Mesenchymal stem cell (in vitro differentiated cells and primary cell): ENCODE measurements around the gene MYOD1.
A peak's percentile ranks its signal among the peaks of the same experiment; 100 is the strongest.

Experiments
- DNase-seq: peaks from one replicate; pipeline ENCODE4 v3.0.0-alpha.2; 2013
- H2AFZ ChIP-seq: one replicate; pipeline ENCODE4 v1.6.1; 2013; ENCODE audit warnings: low read depth, mild to moderate bottlenecking, control low read depth, inconsistent platforms, low read length, moderate library complexity
- H2AK5ac ChIP-seq: 2 replicates; pipeline ENCODE4 v1.6.1; 2013; ENCODE audit warnings: low read length, moderate library complexity, mild to moderate bottlenecking, inconsistent platforms; ENCODE audit not compliant: severe bottlenecking
- H2BK120ac ChIP-seq: one replicate; pipeline ENCODE4 v1.6.1; 2013; ENCODE audit warnings: low read depth, mild to moderate bottlenecking, inconsistent platforms, low read length, moderate library complexity
- H2BK12ac ChIP-seq, 2 experiments: one replicate each; pipeline ENCODE4 v1.6.1; 2013; ENCODE audit warnings: inconsistent platforms in 2 of 2, low read length in 2 of 2, mild to moderate bottlenecking in 2 of 2, moderate library complexity in 2 of 2, control low read depth in 1 of 2
- H2BK15ac ChIP-seq: one replicate; pipeline ENCODE4 v1.6.1; 2013; ENCODE audit warnings: mild to moderate bottlenecking, low read depth, inconsistent platforms; ENCODE audit not compliant: poor library complexity, severe bottlenecking
- H2BK5ac ChIP-seq: 2 replicates; pipeline ENCODE4 v1.6.1; 2013; ENCODE audit warnings: low read depth, mild to moderate bottlenecking, low read length, control low read depth, inconsistent platforms; ENCODE audit not compliant: poor library complexity, severe bottlenecking
- H3K14ac ChIP-seq, 2 experiments: one replicate each; pipeline ENCODE4 v1.6.1; 2013; ENCODE audit warnings: inconsistent platforms in 2 of 2, low read length in 2 of 2, control low read depth in 1 of 2, mild to moderate bottlenecking in 1 of 2, moderate library complexity in 1 of 2
- H3K18ac ChIP-seq, 2 experiments: one replicate each; pipeline ENCODE4 v1.6.1; 2013; ENCODE audit warnings: inconsistent platforms in 2 of 2, low read length in 2 of 2, control low read depth in 1 of 2, low read depth in 1 of 2, mild to moderate bottlenecking in 1 of 2
- H3K23ac ChIP-seq, 2 experiments: one replicate each; pipeline ENCODE4 v1.6.1; 2013; ENCODE audit warnings: inconsistent platforms in 2 of 2, low read length in 2 of 2, mild to moderate bottlenecking in 2 of 2, moderate library complexity in 2 of 2, control low read depth in 1 of 2
- H3K27ac ChIP-seq: 2 replicates; pipeline ENCODE4 v1.5.1; 2013; ENCODE audit warnings: mild to moderate bottlenecking, moderate library complexity, low read length, control low read depth, inconsistent platforms; ENCODE audit not compliant: poor library complexity, severe bottlenecking
- H3K27me3 ChIP-seq, 2 experiments: 2 replicates each; pipeline versions ENCODE4 v1.6.1 to v1.7.0; 2013; ENCODE audit warnings: low read length in 2 of 2, mild to moderate bottlenecking in 2 of 2, moderate library complexity in 2 of 2, control low read depth in 1 of 2, inconsistent platforms in 1 of 2; ENCODE audit not compliant: control insufficient read depth in 1 of 2, insufficient read depth in 1 of 2
- H3K36me3 ChIP-seq, 2 experiments: 2 replicates each; pipeline versions ENCODE4 v1.6.1 to v1.7.0; 2013; ENCODE audit warnings: low read length in 2 of 2, control low read depth in 1 of 2, inconsistent platforms in 1 of 2, low read depth in 1 of 2, mild to moderate bottlenecking in 1 of 2; ENCODE audit not compliant: insufficient read depth in 2 of 2, control insufficient read depth in 1 of 2
- H3K4ac ChIP-seq, 2 experiments: one replicate each; pipeline ENCODE4 v1.6.1; 2013; ENCODE audit warnings: inconsistent platforms in 2 of 2, low read length in 2 of 2, mild to moderate bottlenecking in 2 of 2, moderate library complexity in 2 of 2, control low read depth in 1 of 2, low read depth in 1 of 2
- H3K4me1 ChIP-seq: 2 replicates; pipeline ENCODE4 v1.6.1; 2013; ENCODE audit warnings: low read depth, low read length, control low read depth; ENCODE audit not compliant: control insufficient read depth, insufficient read depth
- H3K4me2 ChIP-seq: 2 replicates; pipeline ENCODE4 v1.6.1; 2013; ENCODE audit warnings: low read length, mild to moderate bottlenecking, inconsistent platforms; ENCODE audit not compliant: poor library complexity, severe bottlenecking
- H3K4me3 ChIP-seq, 2 experiments: 2 replicates each; pipeline versions ENCODE4 v1.5.1 to v1.7.0; 2013; ENCODE audit warnings: low read length in 2 of 2, mild to moderate bottlenecking in 2 of 2, control low read depth in 1 of 2, low read depth in 1 of 2; ENCODE audit not compliant: insufficient read depth in 1 of 2
- H3K79me1 ChIP-seq: replicated peaks from 2 replicates; pipeline ENCODE4 v1.6.1; 2013; ENCODE audit warnings: mild to moderate bottlenecking, control low read depth, low read length, inconsistent platforms; ENCODE audit not compliant: poor library complexity, severe bottlenecking
- H3K9ac ChIP-seq: 2 replicates; pipeline ENCODE4 v1.7.0; 2013; ENCODE audit warnings: mild to moderate bottlenecking, low read length, moderate library complexity
- H3K9me3 ChIP-seq: 2 replicates; pipeline ENCODE4 v1.7.0; 2013; ENCODE audit warnings: mild to moderate bottlenecking, low read length; ENCODE audit not compliant: control insufficient read depth
- H4K8ac ChIP-seq: one replicate; pipeline ENCODE4 v1.6.1; 2013; ENCODE audit warnings: inconsistent platforms, mild to moderate bottlenecking, low read length, moderate library complexity
- H4K91ac ChIP-seq: one replicate; pipeline ENCODE4 v1.6.1; 2013; ENCODE audit warnings: mild to moderate bottlenecking, low read length, inconsistent platforms
- WGBS: methylation state at CpG from one replicate; pipeline ENCODE4 v1.1.7; 2013; ENCODE audit warnings: mixed read lengths; 5-methylcytosine and 5-hydroxymethylcytosine counted together

MYOD1 gene

DNA sequence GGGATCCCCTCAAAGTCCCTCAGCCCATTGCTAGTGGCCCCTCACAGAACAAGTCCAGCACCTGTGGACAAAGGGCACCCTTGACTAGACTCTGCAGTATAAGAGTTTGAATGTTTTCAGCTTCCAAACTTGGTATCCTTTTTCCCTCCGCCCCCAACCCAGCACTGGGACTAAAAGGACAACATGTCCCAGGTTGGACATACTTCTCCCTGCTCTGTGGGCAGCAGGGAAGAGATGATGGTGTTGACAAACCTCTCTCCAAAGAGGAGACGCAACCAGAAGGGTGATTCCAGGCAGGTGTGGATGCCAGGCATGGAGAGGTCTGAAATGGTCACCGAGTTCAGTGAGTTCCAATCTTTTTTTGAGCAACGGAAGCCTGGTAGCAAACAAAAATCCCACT, 4.5 kb upstream of the MYOD1 start:
- no peak overlapping the region for H2BK15ac ChIP-seq
- H3K27ac ChIP-seq, result no peak overlapping the region
- H2AK5ac ChIP-seq, result no peak overlapping the region
- H3K36me3 ChIP-seq, result no peaks in the 10 kb centered on the region
- no peak overlapping the region for H3K4me2 ChIP-seq
- H3K4me1 ChIP-seq, result peaks cover 3% of the 10 kb centered on the region
- H3K4me3 ChIP-seq, result no peak overlapping the region
- no peak overlapping the region for H3K14ac ChIP-seq
- H3K9ac ChIP-seq, result no peak overlapping the region
- H2BK120ac ChIP-seq, result no peak overlapping the region
- no peak overlapping the region for H3K18ac ChIP-seq
- no peak overlapping the region for H2BK5ac ChIP-seq
- no peak overlapping the region for H2BK12ac ChIP-seq
- H3K9me3 ChIP-seq, result no peaks in the 10 kb centered on the region
- no peak overlapping the region for H3K23ac ChIP-seq
- 83% methylated on average over 4 of the region's 4 CpGs for WGBS
- DNase-seq, result no peak
- H3K27me3 ChIP-seq, result peaks cover 84 to 91% of the 10 kb centered on the region in 2 experiments
- no peak overlapping the region for H2AFZ ChIP-seq
- no peak overlapping the region for H3K4ac ChIP-seq
- H4K91ac ChIP-seq, result no peak overlapping the region
- H3K79me1 ChIP-seq, result no peaks in the 10 kb centered on the region
- no peak overlapping the region for H4K8ac ChIP-seq

DNA sequence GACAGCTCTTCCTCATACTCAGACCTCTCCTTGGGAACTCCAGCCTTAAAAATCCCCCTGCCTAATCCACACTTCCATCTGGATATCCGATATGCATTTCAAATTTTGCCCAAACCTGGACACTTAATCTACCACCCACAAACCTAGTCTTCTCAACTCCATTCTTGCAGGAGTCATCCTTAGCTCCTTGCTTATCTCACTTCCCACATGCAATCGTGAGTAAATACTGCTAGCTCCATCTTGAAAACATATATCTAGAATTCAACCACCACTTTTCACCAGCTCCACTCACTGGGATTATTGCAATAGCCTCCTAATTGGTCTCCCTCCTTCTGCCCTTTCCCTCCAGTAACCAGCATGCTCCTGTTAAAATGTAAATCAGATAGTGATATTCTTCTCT, 2.6 kb upstream of the MYOD1 start:
- Histone ChIP-seq H3K36me3 (no peaks in the 10 kb centered on the region), H3K79me1 (no peaks in the 10 kb centered on the region), H3K18ac (no peak overlapping the region), H3K23ac (no peak overlapping the region), H2BK5ac (no peak overlapping the region), H3K14ac (peak overlapping the region in 1 of 2 experiments; percentile 26), H3K9ac (no peak overlapping the region), H2BK12ac (no peak overlapping the region), H3K27me3 (peaks cover 85 to 95% of the 10 kb centered on the region in 2 experiments), H4K8ac (no peak overlapping the region), H2BK120ac (no peak overlapping the region), H3K4me1 (peaks cover 15% of the 10 kb centered on the region), H3K4ac (no peak overlapping the region), H2AK5ac (no peak overlapping the region), H2BK15ac (no peak overlapping the region), H3K9me3 (no peaks in the 10 kb centered on the region), H3K4me2 (no peak overlapping the region), H3K4me3 (no peak overlapping the region), H2AFZ (no peak overlapping the region), H4K91ac (no peak overlapping the region), H3K27ac (no peak overlapping the region)
- DNase-seq, result no peak
- WGBS, result 77% methylated on average over 2 of the region's 2 CpGs

DNA sequence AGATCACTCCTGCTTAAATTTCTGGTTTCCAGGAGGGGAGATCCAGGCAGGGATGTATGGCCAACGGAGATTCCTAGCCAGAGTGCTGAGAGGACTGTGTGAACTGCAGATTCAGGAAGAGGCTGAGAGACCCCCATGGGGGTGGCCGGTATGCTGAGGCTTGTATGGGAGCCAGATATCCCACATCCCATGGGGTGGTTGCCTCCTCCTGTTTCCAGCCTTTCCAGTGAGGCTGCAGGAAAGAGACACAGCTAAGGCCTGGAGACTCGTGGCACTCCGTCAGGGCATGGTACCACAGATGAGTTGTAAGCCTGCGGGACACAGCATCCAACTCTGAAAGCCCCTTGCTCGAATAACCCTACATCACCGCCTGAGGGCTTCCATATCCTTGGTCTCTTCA, 1.4 kb upstream of the MYOD1 start:
- Histone ChIP-seq H3K4ac (no peak overlapping the region), H2BK5ac (no peak overlapping the region), H3K4me3 (no peak overlapping the region), H3K4me1 (peaks cover 15% of the 10 kb centered on the region), H3K9me3 (no peaks in the 10 kb centered on the region), H3K27me3 (peaks cover 90 to 95% of the 10 kb centered on the region in 2 experiments), H3K27ac (no peak overlapping the region), H3K9ac (no peak overlapping the region), H2BK12ac (no peak overlapping the region), H3K23ac (no peak overlapping the region), H2BK120ac (no peak overlapping the region), H3K36me3 (no peaks in the 10 kb centered on the region), H2AFZ (no peak overlapping the region), H4K8ac (no peak overlapping the region), H2BK15ac (no peak overlapping the region), H2AK5ac (no peak overlapping the region), H3K18ac (no peak overlapping the region), H4K91ac (no peak overlapping the region), H3K4me2 (no peak overlapping the region), H3K14ac (no peak overlapping the region), H3K79me1 (no peaks in the 10 kb centered on the region)
- WGBS, result 80% methylated on average over 7 of the region's 7 CpGs
- no peak for DNase-seq

DNA sequence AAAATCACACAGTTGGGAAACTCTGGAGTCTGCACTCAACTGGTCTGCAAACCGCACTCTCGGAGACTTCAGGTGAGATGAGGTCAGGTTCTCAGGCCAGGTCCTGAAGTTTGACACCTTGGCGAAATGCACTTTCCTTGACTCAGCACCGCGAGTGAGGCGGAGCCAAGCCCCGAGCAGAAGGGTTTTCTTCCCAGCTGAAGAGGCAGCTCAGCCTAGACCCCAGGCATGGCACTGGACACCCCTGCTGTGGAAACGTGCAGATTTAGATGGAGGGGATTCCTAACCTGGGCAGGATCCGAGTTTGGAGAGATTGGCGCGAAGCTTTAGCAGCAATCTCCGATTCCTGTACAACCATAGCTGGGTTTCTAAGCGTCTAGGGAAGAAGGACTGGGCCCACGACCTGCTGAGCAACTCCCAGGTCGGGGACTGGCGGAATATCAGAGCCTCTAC, 835 bp upstream of the MYOD1 start:
- H3K27me3 ChIP-seq, result peaks cover 95 to 96% of the 10 kb centered on the region in 2 experiments
- no peak overlapping the region for H3K9ac ChIP-seq
- no peak overlapping the region for H3K27ac ChIP-seq
- no peak overlapping the region for H2AFZ ChIP-seq
- H3K4me2 ChIP-seq, result no peak overlapping the region
- H2AK5ac ChIP-seq, result no peak overlapping the region
- no peak overlapping the region for H2BK5ac ChIP-seq
- no peak overlapping the region for H2BK15ac ChIP-seq
- no peak overlapping the region for H4K8ac ChIP-seq
- no peak for DNase-seq
- H3K18ac ChIP-seq, result no peak overlapping the region
- H4K91ac ChIP-seq, result no peak overlapping the region
- H3K14ac ChIP-seq, result no peak overlapping the region
- H3K9me3 ChIP-seq, result no peaks in the 10 kb centered on the region
- no peaks in the 10 kb centered on the region for H3K36me3 ChIP-seq
- H2BK12ac ChIP-seq, result no peak overlapping the region
- no peak overlapping the region for H3K23ac ChIP-seq
- H3K4me1 ChIP-seq, result peaks cover 15% of the 10 kb centered on the region
- H3K4ac ChIP-seq, result no peak overlapping the region
- H3K79me1 ChIP-seq, result no peaks in the 10 kb centered on the region
- H3K4me3 ChIP-seq, result no peak overlapping the region
- H2BK120ac ChIP-seq, result no peak overlapping the region
- 19% methylated on average over 16 of the region's 16 CpGs for WGBS
